ENCODE results near the gene YRDC. TPM values are rescaled to one million over a fixed set of nuclear protein-coding genes. Genes with fewer than 3 reads are reported as not detected.

Gene YRDC
- polyA plus RNA-seq, 1 of the 3 experiments (the other 2 are of a cell fraction): 34.2 TPM

GRCh38 chr1:37797750-37798345 lies 10.2 kb downstream of the YRDC start:
- Histone ChIP-seq H2AFZ (ENCODE audit: low read depth) (no peak overlapping the region), H3K27ac (ENCODE audit: low read depth in 2 of 2, low read length in 1 of 2) (no peak overlapping the region), H3K9me2 (no peaks in the 10 kb centered on the region), H3K27me3 (ENCODE audit: insufficient read depth) (peaks cover 4% of the 10 kb centered on the region; the same call in 1 of the 2 replicates), H3K36me3 (replicated peaks in 1 of 2; ENCODE audit: control insufficient read depth in 1 of 2, insufficient read depth in 2 of 2, low read length in 1 of 2) (peaks cover 7 to 13% of the 10 kb centered on the region in 2 experiments), H3K9ac (no peak overlapping the region), H4K20me1 (ENCODE audit: insufficient read depth) (peaks cover 4% of the 10 kb centered on the region; the same call in 1 of the 2 replicates), H3K9me3 (no peaks in the 10 kb centered on the region), H3F3A (replicated peaks; ENCODE audit: insufficient read depth) (peaks cover 6% of the 10 kb centered on the region), H3K4me3 (ENCODE audit: low read depth in 2 of 2, low read length in 1 of 2) (no peak overlapping the region), H3K79me2 (ENCODE audit: insufficient read depth) (no peaks in the 10 kb centered on the region), H3K4me1 (ENCODE audit: control insufficient read depth in 1 of 2, insufficient read depth in 2 of 2, low read depth in 1 of 2, low read length in 1 of 2) (peaks cover 0 to 12% of the 10 kb centered on the region in 2 experiments; a peak in 1 of 4 replicates), H3K4me2 (no peak overlapping the region)
- DNase-seq: no peak
- TF ChIP-seq TCF12 (IDR thresholded peaks at IDR 0.05) (no peak), EZH2phosphoT487 (IDR thresholded peaks at IDR 0.05; ENCODE audit: borderline replicate concordance, low read depth) (no peak)
- 58% methylated on average over 2 of the region's 3 CpGs for WGBS (ENCODE audit: low lambda C conversion rate)
- ChIA-PET CTCF (interaction anchor here (0.6 kb wide), 1 partner anchor 9 kb away, joined by 3 read pairs; no protein-coding TSS in a partner anchor), POLR2A (interaction anchor here (2.9 kb wide), 1 partner anchor 10 kb away, joined by 18 read pairs; the partner anchor contains the start of genes C1orf122 and YRDC)

DNA sequence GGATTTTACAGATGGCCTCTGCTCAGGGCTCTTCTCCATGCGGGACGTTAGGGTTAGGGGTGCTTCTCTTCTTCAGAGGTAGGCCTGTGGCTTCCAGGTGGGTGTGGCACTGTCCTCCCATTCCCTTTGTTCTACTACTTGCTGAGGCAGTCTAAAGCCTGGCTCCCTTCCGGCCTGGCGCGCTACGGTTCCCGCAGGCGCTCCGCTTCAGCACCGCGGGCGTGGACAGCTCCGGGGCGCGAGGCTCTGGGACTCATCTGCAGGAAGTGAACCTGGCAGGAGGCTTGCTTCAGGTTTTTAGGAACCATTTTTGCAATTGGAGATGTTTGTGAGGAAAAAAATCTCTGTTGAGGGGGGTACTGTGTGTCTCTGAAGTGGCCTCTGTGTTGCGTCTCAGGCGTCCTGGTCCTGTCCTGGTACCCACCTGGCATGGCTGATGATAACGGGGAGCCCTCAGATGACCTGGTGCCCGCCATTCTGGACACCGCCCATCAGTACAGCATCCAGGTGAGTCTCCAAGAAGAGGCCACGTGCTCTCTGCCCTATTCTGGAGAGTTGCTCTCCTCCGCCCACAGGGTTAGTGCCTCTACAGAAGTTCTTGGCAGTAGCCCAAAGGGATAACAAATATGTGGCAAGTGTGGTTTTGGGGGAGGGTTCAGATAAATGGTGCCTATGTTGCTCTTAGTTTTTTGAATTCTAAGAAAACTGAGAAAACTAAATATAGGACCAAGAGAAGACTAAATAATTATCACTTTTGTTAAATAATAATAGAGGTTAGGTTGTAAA lies 12.5 kb downstream of the YRDC start:
- TF ChIP-seq FOSL2 (IDR thresholded peaks at IDR 0.05; ENCODE audit: borderline replicate concordance, low read depth): no peak
- TF ChIP-seq, protein P1, sequence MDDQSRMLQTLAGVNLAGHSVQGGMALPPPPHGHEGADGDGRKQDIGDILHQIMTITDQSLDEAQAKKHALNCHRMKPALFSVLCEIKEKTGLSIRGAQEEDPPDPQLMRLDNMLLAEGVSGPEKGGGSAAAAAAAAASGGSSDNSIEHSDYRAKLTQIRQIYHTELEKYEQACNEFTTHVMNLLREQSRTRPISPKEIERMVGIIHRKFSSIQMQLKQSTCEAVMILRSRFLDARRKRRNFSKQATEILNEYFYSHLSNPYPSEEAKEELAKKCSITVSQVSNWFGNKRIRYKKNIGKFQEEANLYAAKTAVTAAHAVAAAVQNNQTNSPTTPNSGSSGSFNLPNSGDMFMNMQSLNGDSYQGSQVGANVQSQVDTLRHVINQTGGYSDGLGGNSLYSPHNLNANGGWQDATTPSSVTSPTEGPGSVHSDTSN (IDR thresholded peaks at IDR 0.05): no peak
- TF ChIP-seq TCF12 (IDR thresholded peaks at IDR 0.05): peak; percentile 62; the same call in 1 of the 2 replicates
- no peak for TF ChIP-seq YY1 (IDR thresholded peaks at IDR 0.05; ENCODE audit: low read depth)
- TF ChIP-seq, protein P2, sequence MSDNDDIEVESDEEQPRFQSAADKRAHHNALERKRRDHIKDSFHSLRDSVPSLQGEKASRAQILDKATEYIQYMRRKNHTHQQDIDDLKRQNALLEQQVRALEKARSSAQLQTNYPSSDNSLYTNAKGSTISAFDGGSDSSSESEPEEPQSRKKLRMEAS (IDR thresholded peaks at IDR 0.05; ENCODE audit: low read depth): peak; percentile 57; the same call in 1 of the 2 replicates
- no peak for TF ChIP-seq FOXM1 (IDR thresholded peaks at IDR 0.05; ENCODE audit: low read depth)
- no peak for TF ChIP-seq TAF1 (IDR thresholded peaks at IDR 0.05; ENCODE audit: borderline replicate concordance, low read depth, low read length)
- TF ChIP-seq POLR2AphosphoS5 (IDR thresholded peaks at IDR 0.05; ENCODE audit: low read depth, low read length): no peak
- TF ChIP-seq, protein P3, sequence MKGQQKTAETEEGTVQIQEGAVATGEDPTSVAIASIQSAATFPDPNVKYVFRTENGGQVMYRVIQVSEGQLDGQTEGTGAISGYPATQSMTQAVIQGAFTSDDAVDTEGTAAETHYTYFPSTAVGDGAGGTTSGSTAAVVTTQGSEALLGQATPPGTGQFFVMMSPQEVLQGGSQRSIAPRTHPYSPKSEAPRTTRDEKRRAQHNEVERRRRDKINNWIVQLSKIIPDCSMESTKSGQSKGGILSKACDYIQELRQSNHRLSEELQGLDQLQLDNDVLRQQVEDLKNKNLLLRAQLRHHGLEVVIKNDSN (IDR thresholded peaks at IDR 0.05; ENCODE audit: borderline replicate concordance, low read depth): no peak
- no peak for TF ChIP-seq GABPA (IDR thresholded peaks at IDR 0.05; ENCODE audit: low read depth)
- TF ChIP-seq, protein P4, sequence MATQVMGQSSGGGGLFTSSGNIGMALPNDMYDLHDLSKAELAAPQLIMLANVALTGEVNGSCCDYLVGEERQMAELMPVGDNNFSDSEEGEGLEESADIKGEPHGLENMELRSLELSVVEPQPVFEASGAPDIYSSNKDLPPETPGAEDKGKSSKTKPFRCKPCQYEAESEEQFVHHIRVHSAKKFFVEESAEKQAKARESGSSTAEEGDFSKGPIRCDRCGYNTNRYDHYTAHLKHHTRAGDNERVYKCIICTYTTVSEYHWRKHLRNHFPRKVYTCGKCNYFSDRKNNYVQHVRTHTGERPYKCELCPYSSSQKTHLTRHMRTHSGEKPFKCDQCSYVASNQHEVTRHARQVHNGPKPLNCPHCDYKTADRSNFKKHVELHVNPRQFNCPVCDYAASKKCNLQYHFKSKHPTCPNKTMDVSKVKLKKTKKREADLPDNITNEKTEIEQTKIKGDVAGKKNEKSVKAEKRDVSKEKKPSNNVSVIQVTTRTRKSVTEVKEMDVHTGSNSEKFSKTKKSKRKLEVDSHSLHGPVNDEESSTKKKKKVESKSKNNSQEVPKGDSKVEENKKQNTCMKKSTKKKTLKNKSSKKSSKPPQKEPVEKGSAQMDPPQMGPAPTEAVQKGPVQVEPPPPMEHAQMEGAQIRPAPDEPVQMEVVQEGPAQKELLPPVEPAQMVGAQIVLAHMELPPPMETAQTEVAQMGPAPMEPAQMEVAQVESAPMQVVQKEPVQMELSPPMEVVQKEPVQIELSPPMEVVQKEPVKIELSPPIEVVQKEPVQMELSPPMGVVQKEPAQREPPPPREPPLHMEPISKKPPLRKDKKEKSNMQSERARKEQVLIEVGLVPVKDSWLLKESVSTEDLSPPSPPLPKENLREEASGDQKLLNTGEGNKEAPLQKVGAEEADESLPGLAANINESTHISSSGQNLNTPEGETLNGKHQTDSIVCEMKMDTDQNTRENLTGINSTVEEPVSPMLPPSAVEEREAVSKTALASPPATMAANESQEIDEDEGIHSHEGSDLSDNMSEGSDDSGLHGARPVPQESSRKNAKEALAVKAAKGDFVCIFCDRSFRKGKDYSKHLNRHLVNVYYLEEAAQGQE (IDR thresholded peaks at IDR 0.05; ENCODE audit: low read depth, low read length): peak; percentile 99
- no peak for TF ChIP-seq FOXJ3 (CRISPR knock-in tag; IDR thresholded peaks at IDR 0.05)
- TF ChIP-seq SIN3A (IDR thresholded peaks at IDR 0.05; ENCODE audit: borderline replicate concordance, low read depth, low read length): 0 out of 2 replicates have a peak, but pooled peaks have one; percentile 48
- peak overlapping the region; percentile 23 to 53; a peak in 3 of 4 replicates for H3K4me3 ChIP-seq (ENCODE audit: low read depth in 2 of 2, low read length in 1 of 2)
- H3K9me3 ChIP-seq: no peaks in the 10 kb centered on the region
- peaks cover 14% of the 10 kb centered on the region; the same call in 1 of the 2 replicates for H3K27me3 ChIP-seq (ENCODE audit: insufficient read depth)
- WGBS (ENCODE audit: low lambda C conversion rate): 48% methylated on average over 13 of the region's 22 CpGs
- peak overlapping the region in 1 of 2 experiments; percentile 74; a peak in 2 of 4 replicates for H3K27ac ChIP-seq (ENCODE audit: low read depth in 2 of 2, low read length in 1 of 2)
- DNase-seq: peak; percentile 67
- ChIA-PET POLR2A (interaction anchor here (1.1 to 2.3 kb wide), 2 partner anchors 12 to 30 kb away, joined by 5 to 27 read pairs; partner anchors contain the start of genes C1orf122 and YRDC), CTCF (interaction anchor here (0.6 to 2.0 kb wide), 7 partner anchors 8 to 241 kb away, joined by 3 to 9 read pairs (median 3); partner anchors contain the start of genes C1orf122, EPHA10, SNIP1 and YRDC)
- peaks cover 0 to 2% of the 10 kb centered on the region in 2 experiments for H3K36me3 ChIP-seq (replicated peaks in 1 of 2; ENCODE audit: control insufficient read depth in 1 of 2, insufficient read depth in 2 of 2, low read length in 1 of 2)
- H2AFZ ChIP-seq (ENCODE audit: low read depth): no peak overlapping the region
- no peaks in the 10 kb centered on the region for H3F3A ChIP-seq (replicated peaks; ENCODE audit: insufficient read depth)
- no peaks in the 10 kb centered on the region for H3K79me2 ChIP-seq (ENCODE audit: insufficient read depth)
- no peaks in the 10 kb centered on the region for H4K20me1 ChIP-seq (ENCODE audit: insufficient read depth)
- peaks cover 0 to 14% of the 10 kb centered on the region in 2 experiments; a peak in 1 of 4 replicates for H3K4me1 ChIP-seq (ENCODE audit: control insufficient read depth in 1 of 2, insufficient read depth in 2 of 2, low read depth in 1 of 2, low read length in 1 of 2)
- no peak overlapping the region for H3K4me2 ChIP-seq
- no peak overlapping the region for H3K9ac ChIP-seq
- no peaks in the 10 kb centered on the region for H3K9me2 ChIP-seq

All from SK-N-SH (cell line).